HepG2 (cell line): ENCODE measurements around the gene ATG16L1. TPM values are rescaled to one million over a fixed set of nuclear protein-coding genes. Genes with fewer than 3 reads are reported as not detected.
A peak's percentile ranks its signal among the peaks of the same experiment; 100 is the strongest.

Experiments used
- BATF2 ChIP-seq: sonication (generic); formaldehyde crosslinking; IDR thresholded peaks from 2 replicates; pipeline ENCODE4 v1.8.0; 2022; ENCODE audit warnings: mild to moderate bottlenecking, missing genetic modification reagents, moderate library complexity
- CAMTA2 ChIP-seq: sonication (generic); formaldehyde crosslinking; IDR thresholded peaks from 2 replicates; pipeline ENCODE4 v1.4.0; 2020; ENCODE audit warnings: mild to moderate bottlenecking, missing genetic modification reagents, borderline replicate concordance
- CBFB ChIP-seq: sonication (generic); formaldehyde crosslinking; IDR thresholded peaks from 2 replicates; pipeline ENCODE4 v1.4.0; 2020; ENCODE audit warnings: missing genetic modification reagents
- CBX5 ChIP-seq: sonication (generic); formaldehyde crosslinking; IDR thresholded peaks from 2 replicates; pipeline ENCODE4 v1.4.0; 2020; ENCODE audit warnings: missing genetic modification reagents, borderline replicate concordance
- CCAR2 ChIP-seq: fragments of 200-400 bp; formaldehyde crosslinking; optimal IDR thresholded peaks from 2 replicates; pipeline ENCODE3; 2018; ENCODE audit warnings: low read depth, mild to moderate bottlenecking, low read length, moderate library complexity
- DMTF1 ChIP-seq: sonication (generic); formaldehyde crosslinking; IDR thresholded peaks from 2 replicates; pipeline ENCODE4 v1.4.0; 2020; ENCODE audit warnings: mild to moderate bottlenecking, missing genetic modification reagents
- ELF4 ChIP-seq: sonication (generic); formaldehyde crosslinking; IDR thresholded peaks from 2 replicates; pipeline ENCODE4 v1.5.0; 2020; ENCODE audit warnings: missing genetic modification reagents, mild to moderate bottlenecking, moderate library complexity, borderline replicate concordance
- GATAD1 ChIP-seq: IDR thresholded peaks from 2 replicates; pipeline ENCODE4 v1.6.1; 2016; ENCODE audit warnings: missing genetic modification reagents, missing compliant biosample characterization
- KDM5A ChIP-seq: fragments of 200-600 bp; sonication (generic); IDR thresholded peaks from 2 replicates; pipeline ENCODE4 v1.7.0; 2018; ENCODE audit warnings: antibody characterized with exemption, mild to moderate bottlenecking, low read length, borderline replicate concordance
- MTA1 ChIP-seq: sonication (generic); formaldehyde crosslinking; IDR thresholded peaks from 2 replicates; pipeline ENCODE4 v1.4.0; 2020; ENCODE audit warnings: missing genetic modification reagents, mild to moderate bottlenecking, borderline replicate concordance
- SOX13 ChIP-seq, 3 experiments: fragments of 450-650 bp in 1 of 3; sonication (generic) in 1 of 3; formaldehyde crosslinking in 1 of 3; IDR thresholded peaks in 2 of 3; conservative IDR thresholded peaks in 1 of 3; 2 replicates each; pipeline versions ENCODE4 v1.5.0 to v1.6.1; 2016 to 2020; ENCODE audit warnings: antibody characterized with exemption in 1 of 3, mild to moderate bottlenecking in 1 of 3, missing compliant biosample characterization in 1 of 3, missing genetic modification reagents in 1 of 3, moderate library complexity in 1 of 3
- SRY ChIP-seq: sonication (generic); formaldehyde crosslinking; IDR thresholded peaks from 2 replicates; pipeline ENCODE4 v1.8.0; 2022; ENCODE audit warnings: mild to moderate bottlenecking, missing genetic modification reagents
- U2AF1 ChIP-seq: fragments of 200-400 bp; formaldehyde crosslinking; optimal IDR thresholded peaks from 2 replicates; pipeline ENCODE3; 2017; ENCODE audit warnings: mild to moderate bottlenecking, low read depth, low read length
- XBP1 ChIP-seq: sonication (generic); formaldehyde crosslinking; IDR thresholded peaks from 2 replicates; pipeline ENCODE4 v1.5.0; 2020; ENCODE audit warnings: missing genetic modification reagents
- ZFP36 ChIP-seq: fragments of 150-350 bp; IDR thresholded peaks from 2 replicates; pipeline ENCODE4 v1.6.1; 2018; ENCODE audit warnings: borderline replicate concordance, low read length, low read depth; ENCODE audit not compliant: partially characterized antibody
- ZFP36L1 ChIP-seq: sonication (generic); formaldehyde crosslinking; IDR thresholded peaks from 2 replicates; pipeline ENCODE4 v1.8.0; 2022; ENCODE audit warnings: mild to moderate bottlenecking, missing genetic modification reagents, moderate library complexity
- ZMYM4 ChIP-seq: sonication (generic); formaldehyde crosslinking; IDR thresholded peaks from 2 replicates; pipeline ENCODE4 v1.8.1; 2023; ENCODE audit warnings: mild to moderate bottlenecking, missing genetic modification reagents
- ZNF451 ChIP-seq: sonication (generic); formaldehyde crosslinking; IDR thresholded peaks from 2 replicates; pipeline ENCODE4 v1.5.0; 2020; ENCODE audit warnings: mild to moderate bottlenecking, missing genetic modification reagents
- ZNF773 ChIP-seq: sonication (generic); formaldehyde crosslinking; IDR thresholded peaks from 2 replicates; pipeline ENCODE4 v1.4.0; 2020; ENCODE audit warnings: missing genetic modification reagents, borderline replicate concordance
- ZSCAN29 ChIP-seq: sonication (generic); formaldehyde crosslinking; conservative IDR thresholded peaks from 2 replicates; pipeline ENCODE4 v1.4.0; 2020; ENCODE audit warnings: mild to moderate bottlenecking, missing genetic modification reagents
- ZUFSP ChIP-seq: sonication (generic); formaldehyde crosslinking; IDR thresholded peaks from 2 replicates; pipeline ENCODE4 v1.9.0; 2021; ENCODE audit warnings: missing genetic modification reagents, mild to moderate bottlenecking, borderline replicate concordance
- polyA plus RNA-seq, 8 experiments: library from polyadenylated mRNA; depleted of rRNA in 3 of 8; stranded (reverse) in 7 of 8; unstranded in 1 of 8; fragments of >200 nt; fragmentation: Illumina TruSeq in 4 of 8; extraction: Trizol in 4 of 8; gene quantifications; 2 replicates each; pipeline versions ENCODE4 v1.2.1 to v1.2.3, GENCODE V29; 2011 to 2016; ENCODE audit warnings: low read depth in 4 of 8, missing spikeins in 1 of 8, mixed read lengths in 1 of 8; ENCODE audit not compliant: insufficient read depth in 1 of 8
- total RNA-seq, 5 experiments: library from RNA; depleted of rRNA; stranded (reverse); fragments of >200 nt; fragmentation: Illumina TruSeq; extraction: Trizol; gene quantifications; 2 replicates each; pipeline ENCODE4 v1.2.3, GENCODE V29; 2016; ENCODE audit warnings: low read depth in 1 of 5
- TF ChIP-seq, protein P1 (sequence below): IDR thresholded peaks from 2 replicates; pipeline ENCODE4 v1.6.1; 2016; ENCODE audit warnings: low read depth

The ATG16L1 gene
- total and polyA plus RNA-seq, 2 of the 13 experiments (the other 11 are each of a cell fraction or from before 2014, with no cell fraction given) = 26.0 to 51.7 TPM

DNA sequence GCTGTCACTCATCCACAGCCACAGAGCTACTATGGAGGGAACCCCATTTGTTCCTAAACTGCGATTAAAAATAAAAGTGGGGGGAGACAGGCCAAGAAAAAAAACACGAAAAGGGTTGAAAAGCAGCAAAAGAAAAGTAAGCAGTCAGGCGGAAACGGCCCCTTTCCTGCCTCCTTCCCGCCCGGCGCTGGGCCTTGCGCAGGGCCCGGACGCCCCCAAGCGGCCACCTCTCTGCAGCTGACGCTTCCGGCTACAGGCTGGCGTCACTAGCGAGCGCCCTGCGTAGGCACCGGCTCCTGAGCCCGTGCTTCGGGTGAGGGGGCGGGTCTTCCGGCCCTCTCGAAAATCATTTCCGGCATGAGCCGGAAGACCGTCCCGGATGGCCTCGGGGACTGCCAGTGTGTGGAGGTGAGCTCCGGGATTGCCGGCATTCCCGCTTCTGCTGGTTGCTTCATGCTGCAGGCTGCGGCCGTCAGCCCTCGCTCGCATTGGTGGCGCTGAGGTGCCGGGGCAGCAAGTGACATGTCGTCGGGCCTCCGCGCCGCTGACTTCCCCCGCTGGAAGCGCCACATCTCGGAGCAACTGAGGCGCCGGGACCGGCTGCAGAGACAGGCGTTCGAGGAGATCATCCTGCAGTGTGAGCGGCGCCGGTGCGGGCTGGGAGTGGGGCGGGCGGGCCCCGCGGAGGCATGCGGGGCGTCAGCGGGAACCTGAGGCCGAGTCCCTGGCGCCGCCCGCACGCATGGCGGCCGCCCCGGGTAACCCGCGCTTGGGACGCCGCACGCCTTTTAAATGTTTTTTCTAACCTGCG is at the start of gene ATG16L1 (continued):
- no peak for TF ChIP-seq DMTF1 (CRISPR knock-in tag)
- no peak for TF ChIP-seq ZUFSP (CRISPR knock-in tag)
- TF ChIP-seq ZFP36 = no peak
- TF ChIP-seq SOX13 (IDR thresholded peaks at IDR 0.05) = no peak
- peak in 1 of 2 experiments; percentile 65; a peak in 2 of 4 replicates for TF ChIP-seq SOX13 (CRISPR knock-in tag; conservative IDR thresholded peaks at IDR 0.05 in 1 of 2, IDR thresholded peaks at IDR 0.05 in 1 of 2)
- peak; percentile 80; the same call in 1 of the 2 replicates for TF ChIP-seq CAMTA2 (CRISPR knock-in tag)
- peak; percentile 99 for TF ChIP-seq GATAD1
- TF ChIP-seq ZNF773 (CRISPR knock-in tag) = peak; percentile 47; the same call in 1 of the 2 replicates
- TF ChIP-seq MTA1 (CRISPR knock-in tag) = peak; percentile 87; the same call in 1 of the 2 replicates
- peak; percentile 74; the same call in 1 of the 2 replicates for TF ChIP-seq ZFP36L1 (CRISPR knock-in tag)
- TF ChIP-seq ZNF451 (CRISPR knock-in tag) = peak; percentile 88
- TF ChIP-seq CCAR2 = no peak
- TF ChIP-seq ZMYM4 (CRISPR knock-in tag) = peak; percentile 98
- no peak; the same call in 1 of the 2 replicates for TF ChIP-seq ZSCAN29
- TF ChIP-seq, protein P1, sequence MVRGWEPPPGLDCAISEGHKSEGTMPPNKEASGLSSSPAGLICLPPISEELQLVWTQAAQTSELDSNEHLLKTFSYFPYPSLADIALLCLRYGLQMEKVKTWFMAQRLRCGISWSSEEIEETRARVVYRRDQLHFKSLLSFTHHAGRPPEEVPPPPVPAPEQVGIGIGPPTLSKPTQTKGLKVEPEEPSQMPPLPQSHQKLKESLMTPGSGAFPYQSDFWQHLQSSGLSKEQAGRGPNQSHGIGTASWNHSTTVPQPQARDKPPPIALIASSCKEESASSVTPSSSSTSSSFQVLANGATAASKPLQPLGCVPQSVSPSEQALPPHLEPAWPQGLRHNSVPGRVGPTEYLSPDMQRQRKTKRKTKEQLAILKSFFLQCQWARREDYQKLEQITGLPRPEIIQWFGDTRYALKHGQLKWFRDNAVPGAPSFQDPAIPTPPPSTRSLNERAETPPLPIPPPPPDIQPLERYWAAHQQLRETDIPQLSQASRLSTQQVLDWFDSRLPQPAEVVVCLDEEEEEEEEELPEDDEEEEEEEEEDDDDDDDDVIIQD (CRISPR knock-in tag) = peak; percentile 80
- no peak for TF ChIP-seq XBP1 (CRISPR knock-in tag)
- TF ChIP-seq BATF2 (CRISPR knock-in tag) = no peak
- TF ChIP-seq CBX5 = peak; percentile 88; the same call in 1 of the 2 replicates
- peak; percentile 92 for TF ChIP-seq SRY
- TF ChIP-seq CBFB (CRISPR knock-in tag) = peak; percentile 92
- TF ChIP-seq ELF4 = peak; percentile 97
- peak; percentile 91 for TF ChIP-seq KDM5A
- TF ChIP-seq U2AF1 = peak; percentile 93
